ENCODE results near the gene NMRAL1.

The NMRAL1 gene

DNA sequence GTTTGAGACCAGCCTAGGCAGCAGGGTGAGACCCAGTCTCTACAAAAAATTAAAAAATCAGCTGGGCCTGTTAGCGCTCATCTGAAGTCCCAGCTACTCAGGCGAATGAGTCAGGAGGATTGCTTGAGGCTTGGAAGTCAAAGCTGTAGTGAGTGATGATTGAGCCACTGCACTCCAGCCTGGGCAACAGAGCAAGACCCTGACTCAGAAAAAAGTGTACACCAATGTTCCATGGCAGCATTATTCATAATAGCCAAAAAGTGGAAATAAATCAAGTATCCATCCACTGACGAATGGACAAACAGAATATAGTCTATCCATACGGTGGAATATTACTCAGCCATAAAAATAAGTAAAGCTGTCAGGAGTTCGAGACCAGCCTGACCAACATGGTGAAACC is 2.6 kb downstream of the NMRAL1 start:
- Histone ChIP-seq H3K4me1 (ENCODE audit: control insufficient read depth in 5 of 5, insufficient read depth in 5 of 5, low read length in 5 of 5) (peaks cover 2 to 33% (median 18%) of the 10 kb centered on the region in 5 donors), H3K9me3 (ENCODE audit: control insufficient read depth in 5 of 5, low read length in 5 of 5) (no peaks in the 10 kb centered on the region), H3K27me3 (ENCODE audit: control insufficient read depth in 5 of 5, insufficient read depth in 4 of 5, low read length in 5 of 5) (no peaks in the 10 kb centered on the region), H3K36me3 (ENCODE audit: control insufficient read depth in 5 of 5, insufficient read depth in 5 of 5, low read length in 5 of 5) (peaks cover 0 to 20% (median 10%) of the 10 kb centered on the region in 5 donors), H3K9ac (ENCODE audit: low read length in 5 of 5) (no peak overlapping the region), H3K4me3 (ENCODE audit: low read depth in 1 of 5, low read length in 5 of 5) (no peak overlapping the region), H3K27ac (ENCODE audit: low read depth, low read length) (no peak overlapping the region)

GRCh38 chr16:4468972-4469371 is 5.5 kb downstream of the NMRAL1 start:
- Histone ChIP-seq H3K4me3 (ENCODE audit: low read depth in 1 of 5, low read length in 5 of 5) (no peak overlapping the region), H3K9ac (ENCODE audit: low read length in 5 of 5) (no peak overlapping the region), H3K4me1 (ENCODE audit: control insufficient read depth in 5 of 5, insufficient read depth in 5 of 5, low read length in 5 of 5) (peaks cover 0 to 6% (median 3%) of the 10 kb centered on the region in 5 donors), H3K9me3 (ENCODE audit: control insufficient read depth in 5 of 5, low read length in 5 of 5) (no peaks in the 10 kb centered on the region), H3K27ac (ENCODE audit: low read depth, low read length) (no peak overlapping the region), H3K27me3 (ENCODE audit: control insufficient read depth in 5 of 5, insufficient read depth in 4 of 5, low read length in 5 of 5) (no peaks in the 10 kb centered on the region), H3K36me3 (ENCODE audit: control insufficient read depth in 5 of 5, insufficient read depth in 5 of 5, low read length in 5 of 5) (peaks cover 0 to 44% (median 30%) of the 10 kb centered on the region in 5 donors)

DNA sequence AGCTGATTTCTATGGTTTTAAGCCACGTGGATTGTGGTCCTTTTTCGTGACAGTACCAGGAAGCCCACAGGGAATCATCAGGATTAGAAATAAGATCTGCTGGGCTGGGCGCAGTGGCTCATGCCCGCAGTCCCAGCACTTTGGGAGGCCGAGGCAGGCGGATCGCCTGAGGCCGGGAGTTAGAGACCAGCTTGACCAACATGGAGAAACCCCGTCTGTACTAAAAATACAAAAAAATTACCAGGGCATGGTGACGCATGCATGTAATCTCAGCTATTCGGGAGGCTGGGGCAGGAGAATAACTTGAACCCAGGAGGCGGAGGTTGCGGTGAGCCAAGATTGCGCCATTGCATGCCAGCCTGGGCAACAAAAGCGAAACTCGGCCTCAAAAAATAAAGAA is 6.5 kb downstream of the NMRAL1 start:
- Histone ChIP-seq H3K9me3 (ENCODE audit: control insufficient read depth in 5 of 5, low read length in 5 of 5) (no peaks in the 10 kb centered on the region), H3K27ac (ENCODE audit: low read depth, low read length) (no peak overlapping the region), H3K27me3 (ENCODE audit: control insufficient read depth in 5 of 5, insufficient read depth in 4 of 5, low read length in 5 of 5) (no peaks in the 10 kb centered on the region), H3K36me3 (ENCODE audit: control insufficient read depth in 5 of 5, insufficient read depth in 5 of 5, low read length in 5 of 5) (peaks cover 0 to 54% (median 36%) of the 10 kb centered on the region in 5 donors), H3K4me1 (ENCODE audit: control insufficient read depth in 5 of 5, insufficient read depth in 5 of 5, low read length in 5 of 5) (no peaks in the 10 kb centered on the region), H3K4me3 (ENCODE audit: low read depth in 1 of 5, low read length in 5 of 5) (no peak overlapping the region), H3K9ac (ENCODE audit: low read length in 5 of 5) (no peak overlapping the region)

DNA sequence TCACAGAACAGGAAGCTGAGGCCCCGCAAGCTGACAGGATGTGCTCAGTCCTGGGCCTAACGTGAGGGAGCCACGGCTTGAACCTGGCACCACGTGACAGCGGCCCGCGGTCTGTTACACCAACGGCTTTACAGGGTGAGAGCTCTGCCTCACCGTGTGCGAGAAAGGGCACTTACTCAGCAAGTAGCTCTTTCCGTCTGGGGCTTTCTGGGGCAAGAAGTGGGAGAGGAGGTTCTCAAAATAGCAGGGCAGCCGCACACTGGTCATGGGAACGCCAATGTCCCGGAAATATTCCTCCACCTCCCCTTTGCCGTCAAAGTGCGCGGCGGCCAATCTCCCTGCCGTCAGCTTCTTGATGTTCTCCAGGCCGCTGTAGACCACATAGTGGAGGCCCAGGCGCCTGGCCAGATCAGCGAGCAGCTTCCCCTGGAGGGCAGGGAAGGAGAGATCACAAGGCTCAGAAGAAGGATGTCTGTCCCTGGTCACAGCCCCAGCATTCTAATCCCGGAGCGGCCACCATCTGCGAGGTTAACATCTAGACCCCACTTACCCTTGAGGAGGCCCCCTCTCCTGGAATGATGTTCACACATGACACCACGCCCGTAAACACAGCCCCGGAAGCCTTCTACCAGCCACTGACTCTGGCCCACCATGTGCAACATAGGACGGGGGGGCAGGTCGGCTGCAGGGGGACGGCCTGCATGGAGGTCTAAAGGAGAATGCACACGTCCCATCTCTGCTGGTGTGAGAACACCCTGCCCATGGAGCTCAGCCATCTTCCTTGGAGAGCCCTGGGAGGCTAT is 8.2 kb downstream of the NMRAL1 start:
- Histone ChIP-seq H3K4me3 (ENCODE audit: low read depth in 1 of 5, low read length in 5 of 5) (no peak overlapping the region), H3K9me3 (ENCODE audit: control insufficient read depth in 5 of 5, low read length in 5 of 5) (no peaks in the 10 kb centered on the region), H3K27ac (ENCODE audit: low read depth, low read length) (no peak overlapping the region), H3K36me3 (ENCODE audit: control insufficient read depth in 5 of 5, insufficient read depth in 5 of 5, low read length in 5 of 5) (peaks cover 0 to 63% (median 43%) of the 10 kb centered on the region in 5 donors), H3K4me1 (ENCODE audit: control insufficient read depth in 5 of 5, insufficient read depth in 5 of 5, low read length in 5 of 5) (no peaks in the 10 kb centered on the region), H3K27me3 (ENCODE audit: control insufficient read depth in 5 of 5, insufficient read depth in 4 of 5, low read length in 5 of 5) (no peaks in the 10 kb centered on the region), H3K9ac (ENCODE audit: low read length in 5 of 5) (peak overlapping the region in 1 of 5 donors; percentile 25)

DNA sequence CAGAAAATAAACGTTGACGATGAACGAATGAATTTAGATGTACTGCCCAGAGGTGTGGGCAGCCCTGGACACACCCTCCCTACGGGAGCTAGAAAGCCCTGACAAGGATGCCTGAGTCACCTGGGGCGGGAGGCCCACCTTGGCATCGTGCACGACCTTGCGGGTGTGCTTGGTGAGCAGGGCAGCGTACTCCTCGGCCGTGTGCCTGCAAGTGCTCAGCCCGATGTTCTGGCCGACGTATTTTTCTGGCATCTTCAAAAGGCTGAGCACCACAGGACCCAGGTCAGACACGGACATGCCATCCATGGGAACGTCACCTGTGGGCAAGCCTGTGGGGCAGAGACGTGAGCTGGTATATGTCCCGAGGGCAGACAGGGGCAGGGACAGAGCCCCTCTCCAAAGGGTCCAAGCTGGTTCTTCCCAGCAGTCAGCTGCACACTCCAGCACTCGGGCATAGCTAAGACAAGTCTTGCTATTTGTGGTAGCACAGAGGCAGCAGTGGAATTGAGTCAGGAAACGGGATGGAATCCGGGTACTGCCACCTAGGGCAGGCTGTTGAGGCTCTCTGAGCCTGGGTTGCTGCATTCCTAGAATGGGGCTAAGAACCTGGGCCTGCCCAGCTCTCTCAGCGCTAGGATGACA is 10.8 kb downstream of the NMRAL1 start:
- Histone ChIP-seq H3K9me3 (ENCODE audit: control insufficient read depth in 5 of 5, low read length in 5 of 5) (no peaks in the 10 kb centered on the region), H3K4me3 (ENCODE audit: low read depth in 1 of 5, low read length in 5 of 5) (no peak overlapping the region), H3K27me3 (ENCODE audit: control insufficient read depth in 5 of 5, insufficient read depth in 4 of 5, low read length in 5 of 5) (no peaks in the 10 kb centered on the region), H3K27ac (ENCODE audit: low read depth, low read length) (no peak overlapping the region), H3K9ac (ENCODE audit: low read length in 5 of 5) (peak overlapping the region in 1 of 5 donors; percentile 10), H3K36me3 (ENCODE audit: control insufficient read depth in 5 of 5, insufficient read depth in 5 of 5, low read length in 5 of 5) (peaks cover 0 to 65% (median 42%) of the 10 kb centered on the region in 5 donors), H3K4me1 (ENCODE audit: control insufficient read depth in 5 of 5, insufficient read depth in 5 of 5, low read length in 5 of 5) (peaks cover 0 to 8% (median 6%) of the 10 kb centered on the region in 5 donors)

GRCh38 chr16:4461250-4462085 is 13.0 kb downstream of the NMRAL1 start:
- Histone ChIP-seq H3K9me3 (ENCODE audit: control insufficient read depth in 5 of 5, low read length in 5 of 5) (no peaks in the 10 kb centered on the region), H3K9ac (ENCODE audit: low read length in 5 of 5) (no peak overlapping the region), H3K4me1 (ENCODE audit: control insufficient read depth in 5 of 5, insufficient read depth in 5 of 5, low read length in 5 of 5) (peaks cover 0 to 8% (median 6%) of the 10 kb centered on the region in 5 donors), H3K4me3 (ENCODE audit: low read depth in 1 of 5, low read length in 5 of 5) (no peak overlapping the region), H3K27ac (ENCODE audit: low read depth, low read length) (no peak overlapping the region), H3K27me3 (ENCODE audit: control insufficient read depth in 5 of 5, insufficient read depth in 4 of 5, low read length in 5 of 5) (no peaks in the 10 kb centered on the region), H3K36me3 (ENCODE audit: control insufficient read depth in 5 of 5, insufficient read depth in 5 of 5, low read length in 5 of 5) (peaks cover 0 to 66% (median 44%) of the 10 kb centered on the region in 5 donors)

DNA sequence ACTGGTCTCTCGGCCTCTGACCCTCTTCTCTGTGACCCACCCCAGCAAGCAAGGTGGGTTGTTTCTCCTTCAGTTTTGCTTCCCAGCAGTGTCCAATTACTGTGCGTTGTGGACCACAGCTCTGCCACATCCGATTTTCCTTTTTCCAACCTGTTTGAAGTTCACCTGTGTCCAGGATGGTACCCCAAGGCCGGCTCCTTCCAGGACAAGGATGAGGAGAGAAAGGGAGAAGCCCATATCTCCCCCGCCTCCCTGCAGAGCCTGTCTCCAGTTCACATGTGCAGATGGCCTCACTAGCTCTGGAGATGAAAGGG is 13.5 kb downstream of the NMRAL1 start:
- H3K4me1 ChIP-seq (ENCODE audit: control insufficient read depth in 5 of 5, insufficient read depth in 5 of 5, low read length in 5 of 5): peaks cover 0 to 8% (median 6%) of the 10 kb centered on the region in 5 donors
- H3K9me3 ChIP-seq (ENCODE audit: control insufficient read depth in 5 of 5, low read length in 5 of 5): no peaks in the 10 kb centered on the region
- no peaks in the 10 kb centered on the region for H3K27me3 ChIP-seq (ENCODE audit: control insufficient read depth in 5 of 5, insufficient read depth in 4 of 5, low read length in 5 of 5)
- H3K36me3 ChIP-seq (ENCODE audit: control insufficient read depth in 5 of 5, insufficient read depth in 5 of 5, low read length in 5 of 5): peaks cover 0 to 66% (median 44%) of the 10 kb centered on the region in 5 donors
- no peak overlapping the region for H3K9ac ChIP-seq (ENCODE audit: low read length in 5 of 5)
- no peak overlapping the region for H3K27ac ChIP-seq (ENCODE audit: low read depth, low read length)
- H3K4me3 ChIP-seq (ENCODE audit: low read depth in 1 of 5, low read length in 5 of 5): no peak overlapping the region

DNA sequence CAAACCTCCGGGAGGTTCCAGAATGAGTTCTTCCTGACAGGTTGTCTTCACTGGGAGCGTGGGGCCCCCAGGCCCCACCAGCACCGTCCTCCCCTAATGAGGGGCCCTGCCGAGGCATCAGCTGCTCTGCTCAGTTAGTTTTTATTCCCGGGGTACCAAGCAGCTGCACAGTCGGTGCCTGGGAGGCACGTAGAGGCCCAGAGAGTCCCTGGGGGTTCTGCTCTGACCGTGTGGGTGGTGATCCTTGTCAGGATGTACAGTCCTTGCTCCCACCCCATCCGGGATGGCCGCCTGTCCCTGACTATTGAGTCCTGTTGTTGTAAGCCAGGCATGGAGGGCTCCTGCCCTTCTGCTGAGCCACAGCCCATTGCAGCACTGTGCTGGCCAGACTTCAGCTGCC is 18.5 kb downstream of the NMRAL1 start:
- Histone ChIP-seq H3K27ac (ENCODE audit: low read depth, low read length) (no peak overlapping the region), H3K9ac (ENCODE audit: low read length in 5 of 5) (no peak overlapping the region), H3K36me3 (ENCODE audit: control insufficient read depth in 5 of 5, insufficient read depth in 5 of 5, low read length in 5 of 5) (peaks cover 0 to 75% (median 55%) of the 10 kb centered on the region in 5 donors), H3K27me3 (ENCODE audit: control insufficient read depth in 5 of 5, insufficient read depth in 4 of 5, low read length in 5 of 5) (no peaks in the 10 kb centered on the region), H3K4me1 (ENCODE audit: control insufficient read depth in 5 of 5, insufficient read depth in 5 of 5, low read length in 5 of 5) (peaks cover 0 to 8% (median 6%) of the 10 kb centered on the region in 5 donors), H3K9me3 (ENCODE audit: control insufficient read depth in 5 of 5, low read length in 5 of 5) (no peaks in the 10 kb centered on the region), H3K4me3 (ENCODE audit: low read depth in 1 of 5, low read length in 5 of 5) (no peak overlapping the region)

GRCh38 chr16:4455081-4455480 is 19.3 kb downstream of the NMRAL1 start:
- H3K4me3 ChIP-seq (ENCODE audit: low read depth in 1 of 5, low read length in 5 of 5): no peak overlapping the region
- no peak overlapping the region for H3K27ac ChIP-seq (ENCODE audit: low read depth, low read length)
- H3K9me3 ChIP-seq (ENCODE audit: control insufficient read depth in 5 of 5, low read length in 5 of 5): no peaks in the 10 kb centered on the region
- H3K4me1 ChIP-seq (ENCODE audit: control insufficient read depth in 5 of 5, insufficient read depth in 5 of 5, low read length in 5 of 5): peaks cover 0 to 8% (median 6%) of the 10 kb centered on the region in 5 donors
- H3K9ac ChIP-seq (ENCODE audit: low read length in 5 of 5): no peak overlapping the region
- peaks cover 0 to 82% (median 63%) of the 10 kb centered on the region in 5 donors for H3K36me3 ChIP-seq (ENCODE audit: control insufficient read depth in 5 of 5, insufficient read depth in 5 of 5, low read length in 5 of 5)
- no peaks in the 10 kb centered on the region for H3K27me3 ChIP-seq (ENCODE audit: control insufficient read depth in 5 of 5, insufficient read depth in 4 of 5, low read length in 5 of 5)
